Activated T-helper 9 cell treated with anti-CD3 and anti-CD28 coated beads, Interleukin-2, amount 50 U/mL, for 16 hours (primary cell): ENCODE results near the gene MAP3K19.
"Not testable (repeated sequence)": the region's sequence is repeated elsewhere in the genome, so short reads cannot be mapped to it uniquely, and the experiment has no call there.

Experiments
- DNase-seq: peaks from one replicate; pipeline ENCODE4 v3.0.0-alpha.2; 2020; ENCODE audit warnings: low read depth

The MAP3K19 gene

GRCh38 chr2:134980639-134981038 is 66.6 kb downstream of the MAP3K19 start:
- DNase-seq = no peak

GRCh38 chr2:134979221-134979620 is 68.0 kb downstream of the MAP3K19 start:
- no peak for DNase-seq

DNA sequence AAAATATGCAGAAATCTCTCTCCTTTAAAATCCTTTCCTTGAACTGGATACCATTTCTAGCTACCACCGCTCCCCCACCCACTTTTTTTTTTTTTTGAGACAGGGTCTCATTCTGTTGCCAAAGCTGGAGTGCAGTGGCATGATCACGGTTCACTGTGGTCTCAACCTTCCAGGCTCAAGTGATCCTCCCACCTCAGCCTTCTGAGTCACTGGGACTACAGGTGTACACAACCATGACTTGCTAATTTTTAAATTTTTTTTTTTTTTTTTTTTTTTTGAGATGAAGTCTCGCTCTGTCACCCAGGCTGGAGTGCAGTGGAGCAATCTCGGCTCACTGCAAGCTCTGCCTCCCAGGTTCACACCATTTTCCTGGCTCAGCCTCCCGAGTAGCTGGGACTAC is 70.1 kb downstream of the MAP3K19 start:
- DNase-seq = not testable (repeated sequence)

- no peak for DNase-seq
These were observed 71.1 kb downstream of the MAP3K19 start for GRCh38 chr2:134976074-134976702.

GRCh38 chr2:134975281-134976009 is 71.8 kb downstream of the MAP3K19 start:
- DNase-seq = no peak

- no peak for DNase-seq
These were observed 73.8 kb downstream of the MAP3K19 start for GRCh38 chr2:134973241-134974138.

- DNase-seq = not testable (repeated sequence)
These were observed 80.1 kb downstream of the MAP3K19 start for GRCh38 chr2:134967166-134967565.

DNA sequence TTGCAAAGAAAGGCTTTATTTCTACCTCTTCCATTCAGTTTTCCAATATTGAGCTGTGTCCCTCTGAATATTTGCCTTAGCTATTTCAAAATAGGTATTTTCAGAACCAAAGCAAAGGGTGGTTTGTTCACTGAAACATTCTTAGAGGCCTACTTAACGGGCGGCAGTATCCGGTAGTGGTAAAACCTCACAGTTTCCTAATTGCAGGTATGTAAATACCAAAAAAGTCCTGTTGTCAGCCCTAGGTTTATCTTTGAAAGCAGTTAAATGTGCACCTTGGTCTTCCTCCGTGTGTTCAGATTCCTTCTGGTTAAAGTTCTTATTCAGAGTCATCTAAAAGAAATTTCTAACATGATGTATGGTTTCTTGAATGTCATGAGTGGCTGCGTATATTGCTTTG is 89.8 kb downstream of the MAP3K19 start:
- DNase-seq = no peak

DNA sequence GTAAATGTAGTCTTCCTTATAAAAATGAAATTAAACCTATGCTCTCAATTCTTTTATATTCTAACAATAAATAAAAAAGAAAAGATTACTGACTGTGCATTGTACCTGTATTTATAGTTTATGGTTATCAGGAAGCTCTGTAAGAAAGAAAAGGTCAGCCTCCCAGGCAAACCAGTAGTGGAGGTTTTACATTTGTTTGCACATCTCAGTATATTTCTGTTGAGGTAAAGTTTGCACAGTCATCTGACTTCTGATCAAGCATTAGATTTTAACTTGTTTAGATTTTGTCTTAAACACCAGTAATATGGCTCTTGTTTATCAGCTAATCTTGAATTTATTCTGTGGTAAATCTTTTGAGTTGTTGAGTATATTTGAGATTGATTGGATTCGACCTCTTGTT is 91.5 kb downstream of the MAP3K19 start:
- no peak for DNase-seq

DNA sequence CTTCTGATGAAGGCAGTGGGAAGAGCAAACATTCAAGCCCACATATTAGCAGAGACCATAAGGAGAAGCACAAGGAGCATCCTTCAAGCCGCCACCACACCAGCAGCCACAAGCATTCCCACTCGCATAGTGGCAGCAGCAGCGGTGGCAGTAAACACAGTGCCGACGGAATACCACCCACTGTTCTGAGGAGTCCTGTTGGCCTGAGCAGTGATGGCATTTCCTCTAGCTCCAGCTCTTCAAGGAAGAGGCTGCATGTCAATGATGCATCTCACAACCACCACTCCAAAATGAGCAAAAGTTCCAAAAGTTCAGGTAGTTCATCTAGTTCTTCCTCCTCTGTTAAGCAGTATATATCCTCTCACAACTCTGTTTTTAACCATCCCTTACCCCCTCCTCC is 93.2 kb downstream of the MAP3K19 start:
- no peak for DNase-seq

GRCh38 chr2:134952608-134953007 is 94.6 kb downstream of the MAP3K19 start:
- DNase-seq = no peak

DNA sequence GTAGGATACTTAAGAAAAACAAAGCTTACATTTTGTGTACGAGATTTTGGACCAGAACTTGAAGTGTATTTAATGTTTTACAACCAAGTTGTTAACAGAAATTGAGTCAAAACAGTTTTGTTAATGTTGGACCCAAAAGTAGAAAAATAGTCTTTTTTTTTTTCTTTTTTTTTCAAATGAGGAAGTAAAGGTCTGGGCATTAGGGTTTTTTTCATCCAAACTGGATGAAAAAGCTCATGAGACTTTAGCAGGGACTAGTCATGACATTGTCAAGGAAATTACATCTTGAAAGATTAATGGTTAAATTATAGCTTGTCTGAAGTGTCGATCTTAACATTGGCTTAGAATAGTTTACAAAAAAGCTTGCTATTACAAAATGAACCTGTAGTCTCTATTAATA is 96.4 kb downstream of the MAP3K19 start:
- no peak for DNase-seq

- no peak for DNase-seq
These were observed 97.1 kb downstream of the MAP3K19 start for GRCh38 chr2:134949981-134950708.

DNA sequence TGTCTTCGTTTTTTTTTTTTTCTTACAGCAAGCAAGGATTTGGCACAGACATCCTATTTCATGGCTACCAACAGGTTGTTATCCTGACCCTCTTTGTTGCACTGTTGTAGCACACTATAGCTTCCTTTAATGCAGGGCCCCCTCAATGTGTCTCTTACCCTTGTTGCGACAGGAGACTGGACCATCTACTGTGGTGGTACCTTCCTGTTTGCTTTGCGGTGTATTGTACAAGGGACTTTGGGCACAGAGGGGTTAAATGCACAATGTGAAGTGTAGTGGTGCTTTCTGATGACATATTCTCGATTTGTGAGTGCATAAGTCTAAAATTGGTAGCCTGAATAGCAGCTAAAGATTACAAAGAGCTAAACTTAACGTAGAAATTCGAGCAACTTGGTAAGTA is 101.2 kb downstream of the MAP3K19 start:
- no peak for DNase-seq

DNA sequence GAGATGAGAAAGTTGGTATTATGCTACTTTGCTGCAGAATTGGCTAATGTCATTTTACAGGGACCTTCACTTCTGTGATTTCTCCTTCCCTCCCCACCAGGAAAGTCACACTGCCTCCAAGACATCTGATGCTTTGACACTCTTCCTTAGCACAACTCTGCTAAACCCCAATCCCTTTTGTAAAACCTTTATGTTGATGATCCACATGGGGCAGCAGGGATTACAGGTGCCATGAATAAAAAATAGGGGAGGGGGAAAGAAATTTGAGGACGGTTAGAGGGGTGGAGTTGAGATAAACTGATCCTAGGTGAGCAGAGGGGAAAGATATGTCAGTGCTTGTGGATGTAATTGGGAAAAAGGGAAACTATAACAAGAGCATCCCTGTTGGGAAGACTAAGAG is 102.3 kb downstream of the MAP3K19 start:
- DNase-seq = no peak

DNA sequence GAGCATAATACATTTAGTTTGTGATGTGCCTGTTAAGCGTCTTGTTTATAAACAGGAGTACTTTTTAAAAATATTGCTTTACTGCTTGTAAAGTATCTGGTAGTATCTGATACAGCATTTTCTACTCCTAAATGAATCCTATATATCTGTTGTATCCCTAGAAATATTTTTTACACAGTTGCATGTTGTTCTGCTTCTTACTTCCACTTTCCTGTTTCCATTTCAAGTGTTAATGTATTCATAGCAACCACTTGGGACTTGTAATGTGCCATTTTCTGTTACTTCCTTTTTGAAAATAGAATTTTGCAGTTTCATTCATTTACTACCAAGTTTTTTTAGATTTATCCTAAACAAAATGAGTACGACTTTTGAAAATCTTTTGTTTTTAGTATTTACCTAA is 103.7 kb downstream of the MAP3K19 start:
- no peak for DNase-seq

DNA sequence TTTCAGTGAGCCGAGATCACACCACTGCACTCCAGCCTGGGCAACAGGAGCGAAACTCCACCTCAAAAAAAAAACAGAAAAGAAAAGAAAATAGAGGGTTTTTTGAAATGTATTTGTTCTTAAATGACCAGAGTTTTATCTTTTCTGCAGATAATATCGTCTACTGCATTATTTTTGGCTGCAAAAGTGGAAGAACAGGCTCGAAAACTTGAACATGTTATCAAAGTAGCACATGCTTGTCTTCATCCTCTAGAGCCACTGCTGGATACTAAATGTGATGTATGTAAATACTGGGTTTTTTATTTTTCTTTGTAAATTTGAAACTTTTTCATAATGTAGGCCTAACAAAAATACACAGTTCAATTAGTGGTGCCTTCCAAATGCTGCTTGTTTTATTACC is 110.6 kb downstream of the MAP3K19 start:
- DNase-seq = no peak

GRCh38 chr2:134934641-134935040 is 112.6 kb downstream of the MAP3K19 start:
- no peak for DNase-seq

- no peak for DNase-seq
These were observed 113.1 kb downstream of the MAP3K19 start for GRCh38 chr2:134934150-134934549.

GRCh38 chr2:134933732-134934131 is 113.5 kb downstream of the MAP3K19 start:
- DNase-seq = no peak

DNA sequence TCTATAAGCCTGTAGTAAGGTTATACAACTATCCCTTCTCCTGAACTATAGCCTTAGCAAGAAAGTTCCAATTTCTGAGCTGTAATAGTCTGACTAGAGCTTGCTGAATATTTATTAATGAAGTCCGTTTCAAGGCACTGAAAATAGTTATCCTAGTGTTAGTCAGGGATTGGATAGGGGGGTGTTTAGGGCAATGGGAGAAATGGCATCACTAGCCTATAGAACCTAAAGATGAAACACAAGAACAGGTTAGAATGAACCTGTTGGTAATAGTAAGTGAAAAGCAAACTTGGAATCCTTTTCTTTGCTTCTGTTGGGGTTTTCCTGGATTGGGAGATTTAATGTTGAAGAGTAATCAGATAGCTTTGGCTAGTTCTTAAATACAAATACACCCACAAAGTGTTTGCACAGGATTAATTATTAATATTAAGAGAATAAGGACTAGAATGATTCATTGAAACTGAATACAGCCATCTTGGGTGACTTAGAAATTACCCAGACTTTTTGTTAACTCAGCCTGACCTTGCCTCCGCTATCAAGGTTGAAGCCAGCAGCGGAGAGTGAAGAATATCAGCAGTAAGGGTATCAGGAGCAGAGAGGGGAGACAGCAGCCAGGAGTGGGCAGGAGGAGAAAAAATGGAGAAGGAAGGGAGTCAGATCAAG is 114.3 kb downstream of the MAP3K19 start:
- DNase-seq = no peak

- no peak for DNase-seq
These were observed 120.1 kb downstream of the MAP3K19 start for GRCh38 chr2:134927195-134927594.
